ENCODE data around the gene SAT1.

DNA sequence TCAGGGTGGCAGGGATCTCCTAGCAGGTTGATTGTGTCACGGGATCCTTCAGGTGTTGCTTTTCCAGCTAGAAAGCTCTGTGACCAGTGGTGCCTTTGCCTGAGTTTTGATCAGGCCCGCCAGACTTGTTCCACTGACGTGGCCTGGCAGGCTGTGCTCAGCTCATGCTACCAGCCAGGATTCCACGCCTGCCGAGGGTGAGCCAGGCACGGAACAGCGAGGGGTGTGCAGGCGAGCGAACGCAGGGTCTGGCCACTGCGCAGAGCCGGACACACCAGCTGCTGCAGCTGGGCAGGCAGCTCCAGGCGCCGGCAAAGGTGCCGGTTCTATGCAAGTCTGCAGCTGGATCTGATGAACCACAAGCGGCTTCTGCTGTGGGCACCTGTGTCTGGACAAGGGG, 17.1 kb upstream of the SAT1 start:
- TF ChIP-seq, protein P1, sequence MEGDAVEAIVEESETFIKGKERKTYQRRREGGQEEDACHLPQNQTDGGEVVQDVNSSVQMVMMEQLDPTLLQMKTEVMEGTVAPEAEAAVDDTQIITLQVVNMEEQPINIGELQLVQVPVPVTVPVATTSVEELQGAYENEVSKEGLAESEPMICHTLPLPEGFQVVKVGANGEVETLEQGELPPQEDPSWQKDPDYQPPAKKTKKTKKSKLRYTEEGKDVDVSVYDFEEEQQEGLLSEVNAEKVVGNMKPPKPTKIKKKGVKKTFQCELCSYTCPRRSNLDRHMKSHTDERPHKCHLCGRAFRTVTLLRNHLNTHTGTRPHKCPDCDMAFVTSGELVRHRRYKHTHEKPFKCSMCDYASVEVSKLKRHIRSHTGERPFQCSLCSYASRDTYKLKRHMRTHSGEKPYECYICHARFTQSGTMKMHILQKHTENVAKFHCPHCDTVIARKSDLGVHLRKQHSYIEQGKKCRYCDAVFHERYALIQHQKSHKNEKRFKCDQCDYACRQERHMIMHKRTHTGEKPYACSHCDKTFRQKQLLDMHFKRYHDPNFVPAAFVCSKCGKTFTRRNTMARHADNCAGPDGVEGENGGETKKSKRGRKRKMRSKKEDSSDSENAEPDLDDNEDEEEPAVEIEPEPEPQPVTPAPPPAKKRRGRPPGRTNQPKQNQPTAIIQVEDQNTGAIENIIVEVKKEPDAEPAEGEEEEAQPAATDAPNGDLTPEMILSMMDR (IDR thresholded peaks at IDR 0.05): no peak
- no peak for TF ChIP-seq POLR2A (IDR thresholded peaks at IDR 0.05)
- no peak for TF ChIP-seq EP300 (IDR thresholded peaks at IDR 0.05)
